ENCODE results near the gene CXCR3.
"Not testable (repeated sequence)": the region's sequence is repeated elsewhere in the genome, so short reads cannot be mapped to it uniquely, and the experiment has no call there.

The CXCR3 gene

GRCh38 chrX:71586929-71587328 is 31.4 kb downstream of the CXCR3 start:
- Histone ChIP-seq H3K9ac (no peak overlapping the region), H3K4me1 (no peaks in the 10 kb centered on the region), H3K9me3 (replicated peaks in 1 of 11) (no peaks in the 10 kb centered on the region), H3K4me2 (no peak overlapping the region), H3K36me3 (peaks cover 0 to 8% (median 0%) of the 10 kb centered on the region in 11 experiments; a peak in 1 of 22 replicates), H3K4me3 (no peak overlapping the region), H3K27ac (no peak overlapping the region), H3K27me3 (peaks cover 29 to 80% (median 64%) of the 10 kb centered on the region in 11 experiments; a peak in 20 of 22 replicates), H4K20me1 (peaks cover 0 to 9% (median 5%) of the 10 kb centered on the region in 11 experiments; a peak in 7 of 22 replicates)
- no peak for TF ChIP-seq Cebpa-rat (IDR thresholded peaks at IDR 0.05)

DNA sequence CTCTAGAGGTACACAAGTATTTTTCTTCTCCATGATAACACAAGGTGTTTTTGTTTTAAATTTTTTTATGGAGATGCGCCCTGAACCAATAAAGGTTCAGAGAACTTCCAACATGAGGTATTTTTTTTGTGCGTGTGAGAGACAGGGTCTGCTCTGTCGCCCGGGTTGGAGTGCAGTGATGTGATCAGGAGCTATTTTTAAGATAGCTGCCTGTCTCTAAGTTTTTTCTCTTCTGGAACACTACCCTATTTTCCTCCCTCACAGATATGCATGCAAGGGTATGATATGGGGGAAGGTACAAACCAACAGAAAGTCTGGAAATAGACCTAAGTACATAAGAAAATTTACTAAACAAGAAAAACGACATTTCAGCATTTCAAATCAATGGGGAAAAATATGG is 37.1 kb downstream of the CXCR3 start:
- Histone ChIP-seq H3K9me3 (replicated peaks in 1 of 11) (0 out of 22 replicates have a peak, but pooled peaks cover 0 to 8% (median 0%) of the 10 kb centered on the region in 11 experiments), H3K27ac (no peak overlapping the region), H3K4me3 (no peak overlapping the region), H3K36me3 (peaks cover 2 to 25% (median 12%) of the 10 kb centered on the region in 11 experiments; a peak in 17 of 22 replicates), H3K27me3 (peaks cover 18 to 58% (median 45%) of the 10 kb centered on the region in 11 experiments), H4K20me1 (peaks cover 0 to 25% (median 5%) of the 10 kb centered on the region in 11 experiments; a peak in 11 of 22 replicates), H3K4me2 (no peak overlapping the region), H3K4me1 (no peaks in the 10 kb centered on the region), H3K9ac (no peak overlapping the region)
- TF ChIP-seq Cebpa-rat (IDR thresholded peaks at IDR 0.05), result no peak

DNA sequence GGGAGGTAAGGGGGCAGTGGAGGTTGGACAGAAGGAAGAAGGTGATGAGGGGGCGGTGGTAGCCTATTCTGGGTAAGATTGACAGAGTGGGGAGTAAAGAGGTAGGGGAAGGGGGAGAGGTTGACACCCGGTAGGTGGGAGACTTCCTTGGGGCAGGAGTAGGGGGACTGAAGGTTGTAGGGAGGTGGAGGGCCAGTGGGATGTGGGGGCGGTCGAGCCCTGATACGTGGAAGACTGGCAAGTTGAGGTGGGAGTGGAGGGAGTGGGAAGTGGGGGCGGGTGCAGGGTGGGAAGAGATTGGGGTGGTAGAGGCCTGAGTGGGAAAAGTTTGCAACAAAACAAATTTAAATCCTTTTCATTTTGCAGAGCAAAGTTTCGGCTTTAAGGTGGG is 38.3 kb downstream of the CXCR3 start:
- no peak overlapping the region for H3K4me2 ChIP-seq
- 0 out of 22 replicates have a peak, but pooled peaks cover 0 to 8% (median 0%) of the 10 kb centered on the region in 11 experiments for H3K9me3 ChIP-seq (replicated peaks in 1 of 11)
- peaks cover 0 to 37% (median 5%) of the 10 kb centered on the region in 11 experiments; a peak in 11 of 22 replicates for H4K20me1 ChIP-seq
- H3K27ac ChIP-seq, result no peak overlapping the region
- no peaks in the 10 kb centered on the region for H3K4me1 ChIP-seq
- no peak for TF ChIP-seq Cebpa-rat (IDR thresholded peaks at IDR 0.05)
- no peak overlapping the region for H3K4me3 ChIP-seq
- no peak overlapping the region for H3K9ac ChIP-seq
- peaks cover 11 to 37% (median 24%) of the 10 kb centered on the region in 11 experiments; a peak in 20 of 22 replicates for H3K36me3 ChIP-seq
- H3K27me3 ChIP-seq, result peaks cover 30 to 58% (median 48%) of the 10 kb centered on the region in 11 experiments

GRCh38 chrX:71579136-71579989 is 38.9 kb downstream of the CXCR3 start:
- Histone ChIP-seq H3K27ac (no peak overlapping the region), H3K4me3 (no peak overlapping the region), H3K36me3 (peaks cover 15 to 43% (median 30%) of the 10 kb centered on the region in 11 experiments; a peak in 20 of 22 replicates), H4K20me1 (peaks cover 0 to 43% (median 5%) of the 10 kb centered on the region in 11 experiments; a peak in 11 of 22 replicates), H3K9ac (no peak overlapping the region), H3K9me3 (replicated peaks in 1 of 11) (0 out of 22 replicates have a peak, but pooled peaks cover 0 to 8% (median 0%) of the 10 kb centered on the region in 11 experiments), H3K4me1 (no peaks in the 10 kb centered on the region), H3K27me3 (peaks cover 36 to 63% (median 52%) of the 10 kb centered on the region in 11 experiments), H3K4me2 (no peak overlapping the region)
- no peak for TF ChIP-seq Cebpa-rat (IDR thresholded peaks at IDR 0.05)

- Histone ChIP-seq H3K9me3 (replicated peaks in 1 of 11) (0 out of 22 replicates have a peak, but pooled peaks cover 0 to 8% (median 0%) of the 10 kb centered on the region in 11 experiments), H3K9ac (no peak within 1 kb of the TSS), H3K36me3 (peaks cover 24 to 50% (median 38%) of the 10 kb centered on the region in 11 experiments; a peak in 20 of 22 replicates), H3K27me3 (peaks cover 44 to 71% (median 57%) of the 10 kb centered on the region in 11 experiments), H4K20me1 (peaks cover 0 to 51% (median 9%) of the 10 kb centered on the region in 11 experiments; a peak in 13 of 22 replicates), H3K4me3 (no peak within 1 kb of the TSS), H3K4me1 (no peaks in the 10 kb centered on the region), H3K27ac (no peak within 1 kb of the TSS), H3K4me2 (no peak within 1 kb of the TSS)
- TF ChIP-seq Cebpa-rat (IDR thresholded peaks at IDR 0.05), result no peak
These were observed 39.8 kb downstream of the CXCR3 start, which contains the start of gene GCNA for GRCh38 chrX:71578253-71579135. TSS of gene GCNA (plus strand) at chrX:71578437. CDS start at chrX:71580822, 2,385 bp downstream.

- peaks cover under 1 to 59% (median 12%) of the 10 kb centered on the region in 11 experiments; a peak in 15 of 22 replicates for H4K20me1 ChIP-seq
These were observed 40.6 kb downstream of the CXCR3 start for GRCh38 chrX:71577682-71578081.

GRCh38 chrX:71573590-71573989 is 44.7 kb downstream of the CXCR3 start:
- H3K4me2 ChIP-seq, result no peak overlapping the region
- H3K36me3 ChIP-seq, result peaks cover 65 to 88% (median 82%) of the 10 kb centered on the region in 11 experiments
- TF ChIP-seq Cebpa-rat (IDR thresholded peaks at IDR 0.05), result no peak
- H3K27me3 ChIP-seq, result peaks cover 62 to 86% (median 75%) of the 10 kb centered on the region in 11 experiments
- peaks cover 11 to 82% (median 30%) of the 10 kb centered on the region in 11 experiments; a peak in 17 of 22 replicates for H4K20me1 ChIP-seq
- no peak overlapping the region for H3K9ac ChIP-seq
- 0 out of 22 replicates have a peak, but pooled peaks cover 0 to 4% (median 0%) of the 10 kb centered on the region in 11 experiments for H3K9me3 ChIP-seq (replicated peaks in 1 of 11)
- H3K4me3 ChIP-seq, result no peak overlapping the region
- no peaks in the 10 kb centered on the region for H3K4me1 ChIP-seq
- H3K27ac ChIP-seq, result no peak overlapping the region

More at GRCh38 chrX:71577682-71578081, 40.6 kb downstream of the CXCR3 start:
- Histone ChIP-seq H3K36me3 (peaks cover 32 to 57% (median 47%) of the 10 kb centered on the region in 11 experiments; a peak in 20 of 22 replicates), H3K4me2 (no peak overlapping the region), H3K27ac (no peak overlapping the region), H3K27me3 (peaks cover 47 to 72% (median 61%) of the 10 kb centered on the region in 11 experiments), H3K9me3 (replicated peaks in 1 of 11) (0 out of 22 replicates have a peak, but pooled peaks cover 0 to 8% (median 0%) of the 10 kb centered on the region in 11 experiments), H3K4me3 (no peak overlapping the region), H3K9ac (no peak overlapping the region), H3K4me1 (no peaks in the 10 kb centered on the region)
- no peak for TF ChIP-seq Cebpa-rat (IDR thresholded peaks at IDR 0.05)

DNA sequence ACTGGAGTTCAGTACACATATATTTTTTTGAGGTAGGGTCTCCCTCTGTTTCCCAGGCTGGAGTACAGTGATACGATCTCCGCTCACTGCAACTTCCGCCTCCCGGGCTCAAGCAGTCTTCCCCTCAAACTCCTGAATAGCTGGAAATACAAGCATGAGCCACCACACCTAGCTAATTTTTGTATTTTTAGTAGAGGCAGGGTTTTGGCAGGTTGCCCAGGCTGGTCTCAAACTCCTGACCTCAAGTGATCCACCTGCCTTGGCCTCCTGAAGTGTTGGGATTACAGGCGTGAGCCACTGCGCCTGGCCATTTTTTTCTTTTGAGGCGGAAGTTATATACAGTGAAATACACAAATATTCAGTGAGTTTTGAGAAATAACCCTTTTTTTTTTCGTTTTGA is 46.9 kb downstream of the CXCR3 start:
- H3K9ac ChIP-seq; H3K4me1 ChIP-seq; H3K27ac ChIP-seq; H3K9me3 ChIP-seq (replicated peaks in 1 of 11); H3K4me2 ChIP-seq; H3K4me3 ChIP-seq: not testable (repeated sequence)
- peaks cover 82 to 100% (median 93%) of the 10 kb centered on the region in 11 experiments for H3K36me3 ChIP-seq
- H3K27me3 ChIP-seq, result peaks cover 73 to 96% (median 88%) of the 10 kb centered on the region in 11 experiments
- H4K20me1 ChIP-seq, result peaks cover 18 to 94% (median 47%) of the 10 kb centered on the region in 11 experiments; a peak in 17 of 22 replicates
